Measurements from ENCODE around the gene TSPAN8.

GRCh38 chr12:71155225-71155624 is 2.6 kb downstream of the TSPAN8 start:
- TF ChIP-seq CTCF (IDR thresholded peaks at IDR 0.05; ENCODE audit: insufficient read depth, low read depth, low read length) (no peak), EZH2 (IDR thresholded peaks at IDR 0.05; ENCODE audit: insufficient read depth, low read length) (no peak)

Measured in astrocyte (in vitro differentiated cells and primary cell).